Keratinocyte (primary cell): ENCODE data around the gene MAT1A. TPM values are rescaled to one million over a fixed set of nuclear protein-coding genes. Genes with fewer than 3 reads are reported as not detected.

Source experiments
- DNase-seq: peaks from one replicate; pipeline ENCODE4 v3.0.0-alpha.2; 2011; ENCODE audit warnings: low read depth, missing footprints, low spot score
- FAIRE-seq: peaks from 2 replicates; lab custom pipeline; 2011; peaks lifted over from hg19 to GRCh38; lab: Jason Lieb, UNC
- H2AFZ ChIP-seq: 2 replicates; pipeline ENCODE4 v1.6.0; 2012; ENCODE audit warnings: low read length, control low read depth, inconsistent platforms; ENCODE audit not compliant: control insufficient read depth
- H3K27ac ChIP-seq: 2 replicates; pipeline ENCODE4 v1.5.1; 2011; ENCODE audit warnings: low read length; ENCODE audit not compliant: control insufficient read depth, insufficient read depth
- H3K27me3 ChIP-seq: 3 replicates; pipeline ENCODE4 v1.6.0; 2011; ENCODE audit warnings: low read length; ENCODE audit not compliant: control insufficient read depth, insufficient read depth; ENCODE audit errors: extremely low read depth
- H3K36me3 ChIP-seq, 2 experiments: 2 replicates in 1 of 2; 3 replicates in 1 of 2; pipeline ENCODE4 v1.5.1; 2011; ENCODE audit warnings: low read length in 2 of 2, mild to moderate bottlenecking in 1 of 2; ENCODE audit not compliant: control insufficient read depth in 2 of 2, insufficient read depth in 2 of 2; ENCODE audit errors: extremely low read depth in 1 of 2
- H3K4me1 ChIP-seq: 3 replicates; pipeline ENCODE4 v1.5.1; 2011; ENCODE audit warnings: low read length; ENCODE audit not compliant: control insufficient read depth, insufficient read depth; ENCODE audit errors: extremely low read depth
- H3K4me2 ChIP-seq: 3 replicates; pipeline ENCODE4 v1.6.0; 2011; ENCODE audit warnings: low read depth, low read length; ENCODE audit not compliant: control insufficient read depth, insufficient read depth; ENCODE audit errors: extremely low read depth
- H3K4me3 ChIP-seq, 3 experiments: fragments of 200-600 bp in 1 of 3; sonication (generic) in 1 of 3; 2 replicates in 2 of 3; 3 replicates in 1 of 3; pipeline ENCODE4 v1.5.1; 2011 to 2016; ENCODE audit warnings: low read length in 3 of 3, mild to moderate bottlenecking in 3 of 3, control low read depth in 2 of 3, inconsistent platforms in 1 of 3, low read depth in 1 of 3, mixed read lengths in 1 of 3, mixed run types in 1 of 3, moderate library complexity in 1 of 3; ENCODE audit not compliant: control insufficient read depth in 2 of 3, insufficient read depth in 2 of 3; ENCODE audit errors: extremely low read depth in 1 of 3
- H3K79me2 ChIP-seq: 2 replicates; pipeline ENCODE4 v1.6.0; 2012; ENCODE audit warnings: low read length; ENCODE audit not compliant: control insufficient read depth, insufficient read depth
- H3K9ac ChIP-seq: 3 replicates; pipeline ENCODE4 v1.6.0; 2011; ENCODE audit warnings: low read length; ENCODE audit not compliant: control insufficient read depth, insufficient read depth; ENCODE audit errors: extremely low read depth
- H3K9me1 ChIP-seq: 3 replicates; pipeline ENCODE4 v1.6.0; 2011; ENCODE audit warnings: low read length; ENCODE audit not compliant: control insufficient read depth, insufficient read depth; ENCODE audit errors: extremely low read depth
- H3K9me3 ChIP-seq: 2 replicates; pipeline ENCODE4 v1.5.1; 2012; ENCODE audit warnings: low read depth, low read length; ENCODE audit not compliant: control insufficient read depth
- H4K20me1 ChIP-seq: 3 replicates; pipeline ENCODE4 v1.6.0; 2011; ENCODE audit warnings: low read length; ENCODE audit not compliant: control insufficient read depth, insufficient read depth; ENCODE audit errors: extremely low read depth
- EZH2 ChIP-seq: IDR thresholded peaks from one replicate; pipeline ENCODE4 v1.6.1; 2012; ENCODE audit warnings: inconsistent platforms, mild to moderate bottlenecking, low read length, moderate library complexity
- dilution Hi-C: fragments of 300-500 bp; cut with MboI; formaldehyde crosslinking; loops from one replicate; pipeline ENCODE4 v1.7.0; 2020; ENCODE audit warnings: low sequenced_read_pairs; ENCODE audit not compliant: extremely low pct_ligation_motif_present
- polyA plus RNA-seq, 5 experiments: library from polyadenylated mRNA; depleted of rRNA in 3 of 5; stranded (reverse) in 3 of 5; stranded (forward) in 1 of 5; unstranded in 1 of 5; fragments of >200 nt; gene quantifications; 1 replicate in 1 of 5; 2 replicates in 3 of 5; 3 replicates in 1 of 5; pipeline versions ENCODE4 v1.2.1 to v1.2.3, GENCODE V29; 2011 to 2012; ENCODE audit warnings: missing spikeins in 2 of 5, low read depth in 1 of 5, low replicate concordance in 1 of 5
- TF ChIP-seq, protein P1 (sequence below), 3 experiments: IDR thresholded peaks in 1 of 3; conservative IDR thresholded peaks in 1 of 3; optimal IDR thresholded peaks in 1 of 3; 2 replicates in 2 of 3; 3 replicates in 1 of 3; pipeline versions ENCODE3 to v1.5.1; 2011; ENCODE audit warnings: low read length in 3 of 3, mild to moderate bottlenecking in 3 of 3, moderate library complexity in 2 of 3, control low read depth in 1 of 3, inconsistent platforms in 1 of 3; ENCODE audit not compliant: insufficient read depth in 2 of 3; ENCODE audit errors: extremely low read depth in 1 of 3

The MAT1A gene
- polyA plus RNA-seq, 1 donor (not counting 4 experiments of a cell fraction or from before 2014, with no cell fraction given), result 0.37 TPM

- Histone ChIP-seq H3K4me3 (no peak overlapping the region), H3K4me2 (no peak overlapping the region), H3K27me3 (no peaks in the 10 kb centered on the region), H3K79me2 (no peaks in the 10 kb centered on the region), H2AFZ (no peak overlapping the region), H3K4me1 (no peaks in the 10 kb centered on the region), H3K27ac (no peak overlapping the region), H3K9me3 (no peaks in the 10 kb centered on the region), H3K9ac (no peak overlapping the region), H3K9me1 (no peaks in the 10 kb centered on the region), H4K20me1 (no peaks in the 10 kb centered on the region), H3K36me3 (no peaks in the 10 kb centered on the region)
- TF ChIP-seq EZH2, result no peak
- TF ChIP-seq, protein P1, sequence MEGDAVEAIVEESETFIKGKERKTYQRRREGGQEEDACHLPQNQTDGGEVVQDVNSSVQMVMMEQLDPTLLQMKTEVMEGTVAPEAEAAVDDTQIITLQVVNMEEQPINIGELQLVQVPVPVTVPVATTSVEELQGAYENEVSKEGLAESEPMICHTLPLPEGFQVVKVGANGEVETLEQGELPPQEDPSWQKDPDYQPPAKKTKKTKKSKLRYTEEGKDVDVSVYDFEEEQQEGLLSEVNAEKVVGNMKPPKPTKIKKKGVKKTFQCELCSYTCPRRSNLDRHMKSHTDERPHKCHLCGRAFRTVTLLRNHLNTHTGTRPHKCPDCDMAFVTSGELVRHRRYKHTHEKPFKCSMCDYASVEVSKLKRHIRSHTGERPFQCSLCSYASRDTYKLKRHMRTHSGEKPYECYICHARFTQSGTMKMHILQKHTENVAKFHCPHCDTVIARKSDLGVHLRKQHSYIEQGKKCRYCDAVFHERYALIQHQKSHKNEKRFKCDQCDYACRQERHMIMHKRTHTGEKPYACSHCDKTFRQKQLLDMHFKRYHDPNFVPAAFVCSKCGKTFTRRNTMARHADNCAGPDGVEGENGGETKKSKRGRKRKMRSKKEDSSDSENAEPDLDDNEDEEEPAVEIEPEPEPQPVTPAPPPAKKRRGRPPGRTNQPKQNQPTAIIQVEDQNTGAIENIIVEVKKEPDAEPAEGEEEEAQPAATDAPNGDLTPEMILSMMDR (optimal IDR thresholded peaks at IDR 0.05 in 1 of 3, IDR thresholded peaks at IDR 0.05 in 1 of 3, conservative IDR thresholded peaks at IDR 0.05 in 1 of 3; ENCODE audit: extremely low read depth in 1 of 3, insufficient read depth in 2 of 3, low read length in 3 of 3), result no peak
- FAIRE-seq, result no peak
- DNase-seq, result no peak
- dilution Hi-C loops, result no loop called here
Measured at GRCh38 chr10:80279146-80279545, 10.3 kb downstream of the MAT1A start.

DNA sequence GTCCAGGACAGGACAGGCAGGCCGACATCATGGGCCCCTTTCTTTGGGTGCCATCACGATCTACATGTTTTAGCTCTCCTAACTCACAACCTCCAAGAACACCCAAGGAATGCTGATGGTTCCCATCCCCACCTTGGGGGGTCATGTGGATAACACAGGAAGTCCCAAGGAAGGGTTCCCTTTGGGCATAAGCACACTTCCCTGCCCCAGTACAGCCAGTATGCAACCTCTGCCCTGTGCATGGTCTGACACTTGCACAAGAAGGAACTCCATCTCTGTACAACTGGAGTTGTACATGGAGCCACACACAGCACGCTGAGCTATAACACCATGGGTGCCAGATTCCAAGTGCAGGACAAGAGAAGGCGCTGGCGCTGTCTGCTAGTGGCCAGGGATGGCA, 11.0 kb downstream of the MAT1A start:
- H3K27ac ChIP-seq, result no peak overlapping the region

More for the DNA sequence above, 11.0 kb downstream of the MAT1A start:
- H3K79me2 ChIP-seq, result no peaks in the 10 kb centered on the region
- H3K9me3 ChIP-seq, result no peaks in the 10 kb centered on the region
- no peaks in the 10 kb centered on the region for H4K20me1 ChIP-seq
- H2AFZ ChIP-seq, result no peak overlapping the region
- dilution Hi-C loops, result no loop called here
- TF ChIP-seq EZH2, result no peak
- TF ChIP-seq, protein P1 (optimal IDR thresholded peaks at IDR 0.05 in 1 of 3, IDR thresholded peaks at IDR 0.05 in 1 of 3, conservative IDR thresholded peaks at IDR 0.05 in 1 of 3; ENCODE audit: extremely low read depth in 1 of 3, insufficient read depth in 2 of 3, low read length in 3 of 3), result no peak
- H3K9ac ChIP-seq, result no peak overlapping the region
- H3K4me3 ChIP-seq, result no peak overlapping the region
- DNase-seq (no peak), FAIRE-seq (no peak)
- H3K27me3 ChIP-seq, result no peaks in the 10 kb centered on the region
- H3K9me1 ChIP-seq, result no peaks in the 10 kb centered on the region
- no peak overlapping the region for H3K4me2 ChIP-seq
- H3K36me3 ChIP-seq, result no peaks in the 10 kb centered on the region
- H3K4me1 ChIP-seq, result no peaks in the 10 kb centered on the region
